Liver (tissue), 9 donors: ENCODE data around the gene CSAD. TPM values are rescaled to one million over a fixed set of nuclear protein-coding genes. Genes with fewer than 3 reads are reported as not detected.

Experiments
- DNase-seq: peaks from one replicate; pipeline ENCODE4 v3.0.0-alpha.2; 2017; ENCODE audit warnings: low spot score
- H3K27ac ChIP-seq, 2 donors: one replicate each; pipeline ENCODE4 v1.7.0; 2013; ENCODE audit warnings: inconsistent platforms in 2 of 2, low read length in 2 of 2, control low read depth in 1 of 2, low read depth in 1 of 2, mild to moderate bottlenecking in 1 of 2
- H3K27me3 ChIP-seq, 4 donors: one replicate each; pipeline versions ENCODE4 v1.6.1 to v1.7.0; 2013; ENCODE audit warnings: low read length in 3 of 4, inconsistent platforms in 1 of 4, mild to moderate bottlenecking in 1 of 4, moderate library complexity in 1 of 4; ENCODE audit not compliant: control insufficient read depth in 4 of 4, insufficient read depth in 4 of 4
- H3K36me3 ChIP-seq, 4 donors: one replicate each; pipeline versions ENCODE4 v1.6.1 to v1.7.0; 2013; ENCODE audit warnings: low read length in 3 of 4, mild to moderate bottlenecking in 3 of 4, low read depth in 1 of 4, moderate library complexity in 1 of 4; ENCODE audit not compliant: control insufficient read depth in 4 of 4, insufficient read depth in 3 of 4
- H3K4me1 ChIP-seq, 4 donors: one replicate each; pipeline versions ENCODE4 v1.6.1 to v1.7.0; 2013; ENCODE audit warnings: low read length in 3 of 4, mild to moderate bottlenecking in 3 of 4, moderate library complexity in 1 of 4; ENCODE audit not compliant: control insufficient read depth in 4 of 4, insufficient read depth in 4 of 4
- H3K4me3 ChIP-seq, 3 donors: one replicate each; pipeline versions ENCODE4 v1.6.1 to v1.7.0; 2013; ENCODE audit warnings: low read length in 3 of 3, control low read depth in 1 of 3, low read depth in 1 of 3, mild to moderate bottlenecking in 1 of 3
- H3K9ac ChIP-seq, 2 donors: one replicate each; pipeline ENCODE4 v1.7.0; 2013; ENCODE audit warnings: low read length in 2 of 2, mild to moderate bottlenecking in 2 of 2, moderate library complexity in 2 of 2, control low read depth in 1 of 2, low read depth in 1 of 2
- H3K9me3 ChIP-seq, 4 donors: one replicate each; pipeline versions ENCODE4 v1.6.1 to v1.7.0; 2013; ENCODE audit warnings: low read length in 3 of 4; ENCODE audit not compliant: control insufficient read depth in 4 of 4
- EGR1 ChIP-seq, 2 donors: IDR thresholded peaks; 2 replicates each; pipeline ENCODE4 v1.6.1; 2016 to 2018; ENCODE audit warnings: antibody characterized with exemption in 2 of 2, low read depth in 2 of 2
- FOXA1 ChIP-seq: IDR thresholded peaks from 2 replicates; pipeline ENCODE4 v1.6.1; 2016; ENCODE audit warnings: antibody characterized with exemption
- FOXA2 ChIP-seq: IDR thresholded peaks from 2 replicates; pipeline ENCODE4 v1.6.1; 2016; ENCODE audit warnings: antibody characterized with exemption
- HNF4G ChIP-seq: IDR thresholded peaks from 2 replicates; pipeline ENCODE4 v1.6.1; 2016; ENCODE audit warnings: antibody characterized with exemption
- JUND ChIP-seq, 2 donors: IDR thresholded peaks; 2 replicates each; pipeline ENCODE4 v1.6.1; 2016; ENCODE audit warnings: antibody characterized with exemption in 2 of 2
- MAX ChIP-seq: IDR thresholded peaks from 2 replicates; pipeline ENCODE4 v1.6.1; 2016; ENCODE audit warnings: antibody characterized with exemption
- NR2F2 ChIP-seq: IDR thresholded peaks from 2 replicates; pipeline ENCODE4 v1.6.1; 2016; ENCODE audit warnings: antibody characterized with exemption
- RAD21 ChIP-seq, 2 donors: IDR thresholded peaks; 2 replicates each; pipeline ENCODE4 v1.6.1; 2016; ENCODE audit warnings: antibody characterized with exemption in 2 of 2, mild to moderate bottlenecking in 2 of 2
- REST ChIP-seq: IDR thresholded peaks from 2 replicates; pipeline ENCODE4 v1.6.1; 2016; ENCODE audit warnings: antibody characterized with exemption, mild to moderate bottlenecking
- RXRA ChIP-seq, 2 donors: IDR thresholded peaks; 2 replicates each; pipeline ENCODE4 v1.6.1; 2017 to 2018; ENCODE audit warnings: antibody characterized with exemption in 2 of 2, mild to moderate bottlenecking in 1 of 2
- SP1 ChIP-seq: IDR thresholded peaks from 2 replicates; pipeline ENCODE4 v1.6.1; 2018; ENCODE audit warnings: antibody characterized with exemption, mild to moderate bottlenecking
- TAF1 ChIP-seq: conservative IDR thresholded peaks from 2 replicates; pipeline ENCODE4 v1.6.1; 2016; ENCODE audit warnings: antibody characterized with exemption, mild to moderate bottlenecking
- YY1 ChIP-seq: IDR thresholded peaks from 2 replicates; pipeline ENCODE4 v1.6.1; 2016; ENCODE audit warnings: antibody characterized with exemption, mild to moderate bottlenecking
- ZBTB33 ChIP-seq: IDR thresholded peaks from 2 replicates; pipeline ENCODE4 v1.6.1; 2016; ENCODE audit warnings: antibody characterized with exemption
- WGBS: extraction: QIAGEN DNeasy Blood & Tissue Kit; methylation state at CpG from one replicate; pipeline ENCODE4 v1.1.7; 2013; 5-methylcytosine and 5-hydroxymethylcytosine counted together
- polyA plus RNA-seq, 2 donors: library from polyadenylated mRNA; stranded (reverse) in 1 of 2; unstranded in 1 of 2; fragments of 200-250 nt in 1 of 2; fragments of >200 nt in 1 of 2; fragmentation: Nextera tagmentation in 1 of 2; extraction: Ambion mirVana in 1 of 2; gene quantifications; one replicate each; pipeline versions ENCODE4 v1.2.1 to v1.2.3, GENCODE V29; 2013 to 2015
- total RNA-seq, 2 donors: library from RNA; depleted of rRNA; stranded (reverse); fragments of >200 nt; gene quantifications; one replicate each; pipeline ENCODE4 v1.2.3, GENCODE V29; 2014
- donor health status: healthy.
- donor health status: healthy.
- donor health status: healthy.
- donor health status: healthy.
- donor health status: healthy.

The CSAD gene
- total and polyA plus RNA-seq, 4 donors, result 4.4 to 41.5 (median 35.1) TPM

GRCh38 chr12:53220694-53221202 is 40.0 kb upstream of the CSAD start:
- peak overlapping the region; percentile 57 to 82 (median 72) for H3K4me3 ChIP-seq
- no peak overlapping the region for H3K9ac ChIP-seq
- no peaks in the 10 kb centered on the region for H3K36me3 ChIP-seq
- H3K27me3 ChIP-seq, result no peaks in the 10 kb centered on the region
- no peaks in the 10 kb centered on the region for H3K9me3 ChIP-seq
- peaks cover 0 to 22% (median 10%) of the 10 kb centered on the region in 4 donors for H3K4me1 ChIP-seq
- H3K27ac ChIP-seq, result peak overlapping the region; percentile 97 to 98
- peak; percentile 71 for DNase-seq
- TF ChIP-seq ZBTB33 (no peak), JUND (IDR thresholded peaks at IDR 0.05) (no peak), RXRA (IDR thresholded peaks at IDR 0.05) (peak; percentile 65 to 74), EGR1 (IDR thresholded peaks at IDR 0.05; ENCODE audit: low read depth in 2 of 2) (no peak), RAD21 (IDR thresholded peaks at IDR 0.05) (peak in 1 of 2 donors; percentile 14), SP1 (peak; percentile 39)
- under 1% methylated on average over 42 of the region's 42 CpGs for WGBS

- no peak for DNase-seq
- no peaks in the 10 kb centered on the region for H3K36me3 ChIP-seq
- 6% methylated on average over 52 of the region's 53 CpGs for WGBS
- peak overlapping the region; percentile 97 to 98 for H3K27ac ChIP-seq
- no peaks in the 10 kb centered on the region for H3K9me3 ChIP-seq
- TF ChIP-seq FOXA1 (no peak), TAF1 (no peak), YY1 (no peak), FOXA2 (no peak), MAX (no peak), EGR1 (IDR thresholded peaks at IDR 0.05; ENCODE audit: low read depth in 2 of 2) (no peak), NR2F2 (no peak), JUND (IDR thresholded peaks at IDR 0.05) (no peak), REST (no peak), HNF4G (no peak), RAD21 (IDR thresholded peaks at IDR 0.05) (no peak)
- peak overlapping the region; percentile 57 to 82 (median 72) for H3K4me3 ChIP-seq
- peaks cover 0 to 26% (median 10%) of the 10 kb centered on the region in 4 donors for H3K4me1 ChIP-seq
- H3K27me3 ChIP-seq, result no peaks in the 10 kb centered on the region
- H3K9ac ChIP-seq, result no peak overlapping the region
Observed at GRCh38 chr12:53219956-53220693, 39.4 kb upstream of the CSAD start.
